ENCODE data around the gene WHAMM.

GRCh38 chr15:82855286-82856100 lies 46.1 kb downstream of the WHAMM start:
- no peak for TF ChIP-seq CTCF (IDR thresholded peaks at IDR 0.05)
- TF ChIP-seq POLR2AphosphoS5 (IDR thresholded peaks at IDR 0.05) = no peak

All from prostate gland (tissue), 2 donors.